Panc1 (cell line): ENCODE results near the gene TRAF7. TPM values are rescaled to one million over a fixed set of nuclear protein-coding genes. Genes with fewer than 3 reads are reported as not detected.

ENCODE experiments used
- ATAC-seq: fragments of 200-7000 bp; cut with Tn5 transposase; 2 replicates; pipeline ENCODE4 v1.9.1; 2020; ENCODE audit warnings: mild to moderate bottlenecking, moderate library complexity
- BruUV-seq: library from RNA; stranded (reverse); fragments of 400-500 nt; replicated peaks from 2 replicates; lab custom pipeline; 2021; lab: Mats Ljungman, UMichigan
- CTCF ChIA-PET: fragments of 300-600 bp; sonication (Branson Sonifier 250); formaldehyde crosslinking; loops from one replicate; lab custom pipeline; 2022; ENCODE audit warnings: antibody characterized with exemption; lab: Charles Lee
- POLR2A ChIA-PET: fragments of 300-600 bp; sonication (Branson Sonifier 250); formaldehyde crosslinking; loops from one replicate; lab custom pipeline; 2022; ENCODE audit warnings: antibody characterized with exemption; lab: Charles Lee
- DNase-seq: peaks from one replicate; pipeline ENCODE4 v3.0.0-alpha.2; 2010; ENCODE audit warnings: low read depth, low spot score
- H3K27ac ChIP-seq: 2 replicates; pipeline ENCODE4 v1.5.1; 2011; ENCODE audit warnings: mild to moderate bottlenecking, low read length, inconsistent platforms
- H3K27me3 ChIP-seq: fragments of 200-500 bp; sonication (Bioruptor generic); 2 replicates; pipeline ENCODE4 v1.6.0; 2014; ENCODE audit warnings: low read length, inconsistent platforms; ENCODE audit not compliant: control insufficient read depth, insufficient read depth
- H3K36me3 ChIP-seq: fragments of 200-500 bp; sonication (Bioruptor generic); 2 replicates; pipeline ENCODE4 v1.5.1; 2014; ENCODE audit warnings: inconsistent platforms, mild to moderate bottlenecking, low read length, moderate library complexity; ENCODE audit not compliant: control insufficient read depth, insufficient read depth
- H3K4me1 ChIP-seq: 2 replicates; pipeline ENCODE4 v1.5.1; 2011; ENCODE audit warnings: inconsistent platforms, mild to moderate bottlenecking, low read length, moderate library complexity; ENCODE audit not compliant: control insufficient read depth, insufficient read depth
- H3K4me3 ChIP-seq, 2 experiments: 2 replicates each; pipeline ENCODE4 v1.5.1; 2011 to 2012; ENCODE audit warnings: low read depth in 2 of 2, low read length in 2 of 2, mild to moderate bottlenecking in 2 of 2, inconsistent platforms in 1 of 2, moderate library complexity in 1 of 2
- H3K9me3 ChIP-seq: fragments of 200-500 bp; sonication (Bioruptor generic); 2 replicates; pipeline ENCODE4 v1.5.1; 2014; ENCODE audit warnings: low read depth, mild to moderate bottlenecking, inconsistent platforms, low read length, moderate library complexity; ENCODE audit not compliant: control insufficient read depth, insufficient read depth
- POLR2AphosphoS5 ChIP-seq: IDR thresholded peaks from 2 replicates; pipeline ENCODE4 v1.6.1; 2012; ENCODE audit warnings: mild to moderate bottlenecking, low read depth, low read length, moderate library complexity
- SIN3A ChIP-seq: IDR thresholded peaks from 2 replicates; pipeline ENCODE4 v1.6.1; 2012; ENCODE audit warnings: low read depth, mild to moderate bottlenecking, low read length, moderate library complexity, borderline replicate concordance; ENCODE audit not compliant: insufficient read depth
- TCF7L2 ChIP-seq: IDR thresholded peaks from 2 replicates; pipeline ENCODE4 v1.6.1; 2011; ENCODE audit warnings: mild to moderate bottlenecking, low read depth, low read length, inconsistent platforms
- in situ Hi-C: cut with HindIII; loops from 2 replicates; pipeline ENCODE4 v1.10.0; 2016; ENCODE audit warnings: low sequenced_read_pairs, low pct_unique_long_range_greater_than_20kb
- intact Hi-C: fragments of 100-400 bp; cut with micrococcal nuclease; formaldehyde crosslinking; loops from one replicate; pipeline ENCODE4 v1.10.0; 2022; ENCODE audit not compliant: unreplicated experiment
- total RNA-seq: library from RNA; stranded (reverse); gene quantifications from one replicate; pipeline ENCODE4 v1.2.1, GENCODE V29; 2021; ENCODE audit not compliant: unreplicated experiment
- TF ChIP-seq, protein P1 (sequence below): fragments of 450-650 bp; IDR thresholded peaks from 2 replicates; pipeline ENCODE4 v1.5.1; 2017; ENCODE audit warnings: mild to moderate bottlenecking
- TF ChIP-seq, protein P2 (sequence below), 2 experiments: IDR thresholded peaks; 2 replicates each; pipeline ENCODE4 v1.6.1; 2011 to 2012; ENCODE audit warnings: low read depth in 2 of 2, control low read depth in 1 of 2, low read length in 1 of 2, mild to moderate bottlenecking in 1 of 2, moderate library complexity in 1 of 2; ENCODE audit not compliant: insufficient read depth in 1 of 2

The TRAF7 gene
- total RNA-seq, 1 experiment from 2014 or later, result 108 TPM

DNA sequence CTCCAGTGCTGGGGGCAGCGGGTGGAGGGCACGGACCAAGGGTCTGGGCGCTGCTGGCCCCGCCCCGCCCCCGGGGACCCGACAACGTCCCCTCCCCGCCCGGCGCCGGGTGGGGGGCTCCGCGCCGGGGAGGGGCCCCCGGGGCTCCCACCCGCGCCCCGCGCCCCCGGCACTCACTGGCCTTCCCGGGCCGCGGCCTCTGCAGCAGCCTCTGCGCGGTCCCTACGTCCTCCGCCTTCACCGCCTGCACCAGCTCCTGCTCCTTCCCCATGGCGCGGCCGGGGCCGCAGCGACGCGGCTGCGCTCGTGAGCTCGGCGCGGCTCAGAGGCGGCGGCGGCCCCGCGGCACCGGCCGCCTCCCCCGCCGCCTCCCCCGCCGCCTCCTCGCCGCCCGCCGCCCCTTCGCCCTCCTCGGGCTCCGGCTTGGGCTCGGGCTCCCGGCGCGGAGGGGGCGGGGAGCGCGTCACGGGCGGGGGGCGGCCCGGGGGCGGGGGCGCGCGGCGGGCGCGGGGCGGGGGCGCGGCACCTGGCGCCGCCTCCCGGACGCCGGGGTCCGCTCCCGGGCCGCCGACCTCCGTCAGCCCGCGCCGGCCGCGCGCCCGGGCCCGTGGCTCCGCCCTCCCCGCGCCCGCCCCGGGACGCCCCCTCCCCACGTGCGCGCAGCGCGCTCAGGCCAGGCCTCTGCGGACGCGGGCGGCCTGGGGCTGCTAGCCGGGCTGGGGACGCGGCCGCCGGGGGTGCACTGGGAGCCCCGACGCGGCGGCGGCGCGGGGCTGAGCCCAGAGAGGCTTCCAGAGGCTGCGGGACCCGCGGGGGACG, 40.8 kb downstream of the TRAF7 start, which contains the start of gene CASKIN1:
TSS of gene CASKIN1 (minus strand) at position 444 of the 819 bp plus-strand sequence. CDS start at position 271, 173 bp downstream.
- Histone ChIP-seq H3K9me3 (no peaks in the 10 kb centered on the region), H3K27ac (no peak within 1 kb of the TSS), H3K4me1 (no peaks in the 10 kb centered on the region; the same call in none of the 2 replicates), H3K27me3 (no peaks in the 10 kb centered on the region), H3K4me3 (peak within 1 kb of the TSS; percentile 30 to 33; a peak in 3 of 4 replicates), H3K36me3 (no peaks in the 10 kb centered on the region)
- TF ChIP-seq POLR2AphosphoS5 (no peak), TCF7L2 (no peak)
- ChIA-PET POLR2A (interaction anchor here (0.6 kb wide), 2 partner anchors 14 to 40 kb away, joined by 7 to 9 read pairs; no protein-coding TSS in a partner anchor), CTCF (no interaction called here)
- in situ Hi-C loops (no loop called here), intact Hi-C loops (no loop called here)
- BruUV-seq, result no TSS peak
- DNase-seq (no peak), ATAC-seq (peak; percentile 63)

DNA sequence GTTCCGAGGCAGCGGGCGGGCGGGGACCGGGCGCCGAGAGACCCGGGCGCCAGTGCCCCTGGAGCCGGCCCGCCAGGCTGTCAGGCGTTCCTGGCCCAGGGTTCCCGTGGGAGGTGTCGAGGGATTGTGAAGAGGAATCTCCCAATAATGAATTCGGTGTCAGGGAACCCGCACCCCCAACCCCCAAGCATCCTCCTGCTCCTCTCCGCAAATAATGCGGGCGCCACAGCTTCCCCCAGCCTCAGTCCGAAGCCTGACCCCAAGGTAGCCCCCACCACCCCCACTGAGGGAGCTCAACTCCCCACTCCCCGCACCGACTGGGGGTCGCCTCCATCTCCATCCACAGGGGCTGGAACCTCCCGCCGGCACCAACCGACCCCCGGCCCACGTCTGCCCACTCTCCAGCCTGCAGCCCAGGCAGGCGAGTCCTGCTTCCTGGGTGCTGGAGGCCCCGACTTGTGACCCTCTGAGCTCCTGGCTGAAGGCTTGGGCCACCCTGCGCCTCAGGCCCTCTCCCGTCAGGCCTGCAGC, 41.5 kb downstream of the TRAF7 start:
- BruUV-seq, result no TSS peak
- ChIA-PET CTCF (no interaction called here), POLR2A (interaction anchor here (0.6 kb wide), 1 partner anchor 41 kb away, joined by 9 read pairs; no protein-coding TSS in a partner anchor)
- no peaks in the 10 kb centered on the region for H3K27me3 ChIP-seq
- H3K9me3 ChIP-seq, result no peaks in the 10 kb centered on the region
- DNase-seq, result no peak
- no peaks in the 10 kb centered on the region; the same call in none of the 2 replicates for H3K4me1 ChIP-seq
- H3K27ac ChIP-seq, result no peak overlapping the region
- no peak for TF ChIP-seq TCF7L2
- TF ChIP-seq, protein P1, sequence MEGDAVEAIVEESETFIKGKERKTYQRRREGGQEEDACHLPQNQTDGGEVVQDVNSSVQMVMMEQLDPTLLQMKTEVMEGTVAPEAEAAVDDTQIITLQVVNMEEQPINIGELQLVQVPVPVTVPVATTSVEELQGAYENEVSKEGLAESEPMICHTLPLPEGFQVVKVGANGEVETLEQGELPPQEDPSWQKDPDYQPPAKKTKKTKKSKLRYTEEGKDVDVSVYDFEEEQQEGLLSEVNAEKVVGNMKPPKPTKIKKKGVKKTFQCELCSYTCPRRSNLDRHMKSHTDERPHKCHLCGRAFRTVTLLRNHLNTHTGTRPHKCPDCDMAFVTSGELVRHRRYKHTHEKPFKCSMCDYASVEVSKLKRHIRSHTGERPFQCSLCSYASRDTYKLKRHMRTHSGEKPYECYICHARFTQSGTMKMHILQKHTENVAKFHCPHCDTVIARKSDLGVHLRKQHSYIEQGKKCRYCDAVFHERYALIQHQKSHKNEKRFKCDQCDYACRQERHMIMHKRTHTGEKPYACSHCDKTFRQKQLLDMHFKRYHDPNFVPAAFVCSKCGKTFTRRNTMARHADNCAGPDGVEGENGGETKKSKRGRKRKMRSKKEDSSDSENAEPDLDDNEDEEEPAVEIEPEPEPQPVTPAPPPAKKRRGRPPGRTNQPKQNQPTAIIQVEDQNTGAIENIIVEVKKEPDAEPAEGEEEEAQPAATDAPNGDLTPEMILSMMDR, result no peak
- TF ChIP-seq, protein P2, sequence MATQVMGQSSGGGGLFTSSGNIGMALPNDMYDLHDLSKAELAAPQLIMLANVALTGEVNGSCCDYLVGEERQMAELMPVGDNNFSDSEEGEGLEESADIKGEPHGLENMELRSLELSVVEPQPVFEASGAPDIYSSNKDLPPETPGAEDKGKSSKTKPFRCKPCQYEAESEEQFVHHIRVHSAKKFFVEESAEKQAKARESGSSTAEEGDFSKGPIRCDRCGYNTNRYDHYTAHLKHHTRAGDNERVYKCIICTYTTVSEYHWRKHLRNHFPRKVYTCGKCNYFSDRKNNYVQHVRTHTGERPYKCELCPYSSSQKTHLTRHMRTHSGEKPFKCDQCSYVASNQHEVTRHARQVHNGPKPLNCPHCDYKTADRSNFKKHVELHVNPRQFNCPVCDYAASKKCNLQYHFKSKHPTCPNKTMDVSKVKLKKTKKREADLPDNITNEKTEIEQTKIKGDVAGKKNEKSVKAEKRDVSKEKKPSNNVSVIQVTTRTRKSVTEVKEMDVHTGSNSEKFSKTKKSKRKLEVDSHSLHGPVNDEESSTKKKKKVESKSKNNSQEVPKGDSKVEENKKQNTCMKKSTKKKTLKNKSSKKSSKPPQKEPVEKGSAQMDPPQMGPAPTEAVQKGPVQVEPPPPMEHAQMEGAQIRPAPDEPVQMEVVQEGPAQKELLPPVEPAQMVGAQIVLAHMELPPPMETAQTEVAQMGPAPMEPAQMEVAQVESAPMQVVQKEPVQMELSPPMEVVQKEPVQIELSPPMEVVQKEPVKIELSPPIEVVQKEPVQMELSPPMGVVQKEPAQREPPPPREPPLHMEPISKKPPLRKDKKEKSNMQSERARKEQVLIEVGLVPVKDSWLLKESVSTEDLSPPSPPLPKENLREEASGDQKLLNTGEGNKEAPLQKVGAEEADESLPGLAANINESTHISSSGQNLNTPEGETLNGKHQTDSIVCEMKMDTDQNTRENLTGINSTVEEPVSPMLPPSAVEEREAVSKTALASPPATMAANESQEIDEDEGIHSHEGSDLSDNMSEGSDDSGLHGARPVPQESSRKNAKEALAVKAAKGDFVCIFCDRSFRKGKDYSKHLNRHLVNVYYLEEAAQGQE (IDR thresholded peaks at IDR 0.05; ENCODE audit: insufficient read depth in 1 of 2, low read depth in 2 of 2, low read length in 1 of 2), result no peak
- TF ChIP-seq SIN3A, result no peak
- in situ Hi-C loops, result no loop called here
- intact Hi-C loops, result no loop called here
- no peaks in the 10 kb centered on the region for H3K36me3 ChIP-seq
- peak overlapping the region in 1 of 2 experiments; percentile 20; a peak in 2 of 4 replicates for H3K4me3 ChIP-seq
- ATAC-seq, result no peak
